ENCODE measurements around the gene GAL3ST2.
A peak's percentile ranks its signal among the peaks of the same experiment; 100 is the strongest.

Gene GAL3ST2

DNA sequence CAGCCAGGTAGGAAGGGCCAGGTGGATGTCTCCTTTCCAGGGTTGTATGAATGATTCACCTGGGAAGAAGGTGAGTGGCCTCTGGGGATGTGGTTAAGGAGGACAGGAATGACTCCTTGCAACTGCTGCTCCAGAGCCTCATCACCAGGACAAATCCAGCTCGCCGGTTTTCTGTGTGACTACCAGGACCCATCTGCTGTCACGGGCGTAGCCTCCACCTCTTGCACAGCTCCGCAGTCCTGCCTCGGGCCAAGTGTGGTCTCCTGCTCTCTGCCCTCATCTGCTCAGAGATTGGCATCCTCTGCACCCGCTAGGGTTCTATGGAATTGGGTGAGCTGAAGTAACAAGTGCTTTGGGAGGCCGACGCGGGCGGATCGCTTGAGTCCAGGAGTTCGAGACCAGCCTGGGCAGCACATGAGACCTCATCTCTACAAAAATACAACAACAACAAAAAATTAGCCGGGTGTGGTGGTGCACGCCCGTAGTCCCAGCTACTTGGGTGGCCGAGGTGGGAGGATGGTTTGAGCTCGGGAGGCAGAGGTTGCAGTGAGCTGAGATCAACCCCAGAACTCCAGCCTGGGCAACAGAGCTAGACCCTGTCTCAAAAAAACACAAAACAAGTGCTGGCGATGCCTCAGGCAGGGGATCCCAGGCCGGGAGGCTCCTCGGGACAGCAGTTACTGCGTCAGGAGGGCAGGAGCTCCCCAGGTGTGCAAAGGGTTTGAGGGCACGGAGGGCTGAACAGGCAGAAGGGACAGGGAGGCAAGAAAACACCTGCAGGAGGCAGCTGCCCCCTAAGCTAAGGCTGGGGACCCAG, 43.0 kb upstream of the GAL3ST2 start:
- in situ Hi-C loops (cut with HindIII; ENCODE audit: low sequenced_read_pairs): no loop called here
- TF ChIP-seq, protein P1, sequence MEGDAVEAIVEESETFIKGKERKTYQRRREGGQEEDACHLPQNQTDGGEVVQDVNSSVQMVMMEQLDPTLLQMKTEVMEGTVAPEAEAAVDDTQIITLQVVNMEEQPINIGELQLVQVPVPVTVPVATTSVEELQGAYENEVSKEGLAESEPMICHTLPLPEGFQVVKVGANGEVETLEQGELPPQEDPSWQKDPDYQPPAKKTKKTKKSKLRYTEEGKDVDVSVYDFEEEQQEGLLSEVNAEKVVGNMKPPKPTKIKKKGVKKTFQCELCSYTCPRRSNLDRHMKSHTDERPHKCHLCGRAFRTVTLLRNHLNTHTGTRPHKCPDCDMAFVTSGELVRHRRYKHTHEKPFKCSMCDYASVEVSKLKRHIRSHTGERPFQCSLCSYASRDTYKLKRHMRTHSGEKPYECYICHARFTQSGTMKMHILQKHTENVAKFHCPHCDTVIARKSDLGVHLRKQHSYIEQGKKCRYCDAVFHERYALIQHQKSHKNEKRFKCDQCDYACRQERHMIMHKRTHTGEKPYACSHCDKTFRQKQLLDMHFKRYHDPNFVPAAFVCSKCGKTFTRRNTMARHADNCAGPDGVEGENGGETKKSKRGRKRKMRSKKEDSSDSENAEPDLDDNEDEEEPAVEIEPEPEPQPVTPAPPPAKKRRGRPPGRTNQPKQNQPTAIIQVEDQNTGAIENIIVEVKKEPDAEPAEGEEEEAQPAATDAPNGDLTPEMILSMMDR (IDR thresholded peaks at IDR 0.05; ENCODE audit: low read depth, low read length): no peak
- DNase-seq (ENCODE audit: low read depth, low spot score): no peak
- H3K4me3 ChIP-seq (ENCODE audit: low read depth, low read length): peak overlapping the region; percentile 42

DNA sequence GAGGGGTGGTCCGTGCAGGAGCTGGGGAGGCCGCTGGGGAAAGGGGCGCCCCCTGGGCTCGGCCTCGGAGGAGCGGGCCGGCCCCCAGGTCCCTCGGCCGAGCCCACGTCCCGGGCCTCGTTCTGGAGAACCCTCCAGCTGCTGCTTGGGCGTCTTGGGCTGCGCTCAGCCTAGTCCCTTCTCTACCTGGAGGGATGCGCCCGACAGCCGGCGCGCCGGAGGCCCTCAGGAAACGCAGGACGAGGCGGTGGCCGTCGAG, 42.5 kb upstream of the GAL3ST2 start:
- no peak for DNase-seq (ENCODE audit: low read depth, low spot score)
- peak overlapping the region; percentile 42 for H3K4me3 ChIP-seq (ENCODE audit: low read depth, low read length)
- in situ Hi-C loops (cut with HindIII; ENCODE audit: low sequenced_read_pairs): no loop called here
- TF ChIP-seq, protein P1 (IDR thresholded peaks at IDR 0.05; ENCODE audit: low read depth, low read length): no peak

DNA sequence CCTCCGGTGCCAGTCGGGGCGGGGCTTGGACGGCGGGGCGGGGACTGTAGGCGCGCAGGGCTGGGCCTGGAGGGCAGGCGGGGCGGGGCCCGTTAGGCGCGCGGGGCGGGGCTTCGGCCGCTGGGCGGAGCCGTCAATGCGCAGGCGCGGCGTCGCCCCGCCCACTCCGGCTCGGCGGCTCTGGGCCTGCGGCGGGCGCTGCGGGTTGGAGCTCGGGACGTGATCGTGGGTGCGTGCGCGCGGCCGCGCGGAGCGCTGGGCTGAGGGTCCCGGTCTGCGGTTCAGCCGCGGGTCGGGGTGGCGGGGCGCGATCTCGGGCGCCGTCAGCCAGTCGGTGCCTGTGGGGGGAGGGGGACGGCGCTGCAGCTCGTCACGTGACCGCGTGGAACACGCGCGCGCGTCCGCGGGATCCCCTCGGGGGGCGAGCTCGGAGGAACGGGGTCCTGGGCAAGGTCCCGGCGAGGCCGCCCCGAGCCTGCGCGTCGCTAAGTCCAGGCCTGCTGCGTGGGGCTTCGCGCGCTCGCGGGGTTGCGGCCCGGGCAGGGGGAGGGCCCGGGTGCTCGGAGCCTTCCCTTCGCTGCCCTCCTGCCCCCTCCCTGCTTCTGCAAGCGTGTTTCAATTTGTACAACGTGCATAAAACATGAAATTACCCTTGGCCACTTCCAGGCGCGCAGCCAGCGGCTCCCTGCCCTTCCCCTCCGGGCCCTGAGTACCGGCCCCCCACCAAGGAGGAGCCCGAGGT, 42.0 kb upstream of the GAL3ST2 start, which contains the start of gene D2HGDH:
D2HGDH (plus strand) TSS at position 164 of the 742 bp plus-strand sequence. CDS start 595 bp downstream, outside the sequence.
- TF ChIP-seq, protein P1 (IDR thresholded peaks at IDR 0.05; ENCODE audit: low read depth, low read length): no peak
- in situ Hi-C loops (cut with HindIII; ENCODE audit: low sequenced_read_pairs): no loop called here
- H3K4me3 ChIP-seq (ENCODE audit: low read depth, low read length): peak within 1 kb of the TSS; percentile 61
- peak; percentile 74 for DNase-seq (ENCODE audit: low read depth, low spot score)

DNA sequence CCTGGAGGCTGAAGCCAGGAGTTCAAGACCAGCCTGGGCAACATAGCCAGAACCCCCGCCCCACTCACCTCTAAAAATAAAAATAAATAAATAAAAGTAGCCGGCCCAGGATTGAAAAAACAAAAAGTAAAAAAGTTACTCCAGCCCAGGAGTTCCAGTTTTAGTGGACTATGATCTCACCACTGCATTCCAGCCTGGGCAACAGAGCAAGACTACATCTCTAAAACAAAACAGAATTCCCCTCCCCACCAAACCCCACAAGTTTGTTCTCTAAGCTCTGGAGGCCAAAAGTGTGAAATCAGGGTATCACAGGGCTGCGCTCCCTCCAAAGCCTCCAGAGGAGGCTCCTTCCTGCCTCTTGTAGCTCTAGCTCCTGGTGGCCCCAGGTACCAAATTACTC, 40.5 kb upstream of the GAL3ST2 start:
- no peak for DNase-seq (ENCODE audit: low read depth, low spot score)
- TF ChIP-seq, protein P1 (IDR thresholded peaks at IDR 0.05; ENCODE audit: low read depth, low read length): no peak
- in situ Hi-C loops (cut with HindIII; ENCODE audit: low sequenced_read_pairs): no loop called here
- H3K4me3 ChIP-seq (ENCODE audit: low read depth, low read length): no peak overlapping the region

DNA sequence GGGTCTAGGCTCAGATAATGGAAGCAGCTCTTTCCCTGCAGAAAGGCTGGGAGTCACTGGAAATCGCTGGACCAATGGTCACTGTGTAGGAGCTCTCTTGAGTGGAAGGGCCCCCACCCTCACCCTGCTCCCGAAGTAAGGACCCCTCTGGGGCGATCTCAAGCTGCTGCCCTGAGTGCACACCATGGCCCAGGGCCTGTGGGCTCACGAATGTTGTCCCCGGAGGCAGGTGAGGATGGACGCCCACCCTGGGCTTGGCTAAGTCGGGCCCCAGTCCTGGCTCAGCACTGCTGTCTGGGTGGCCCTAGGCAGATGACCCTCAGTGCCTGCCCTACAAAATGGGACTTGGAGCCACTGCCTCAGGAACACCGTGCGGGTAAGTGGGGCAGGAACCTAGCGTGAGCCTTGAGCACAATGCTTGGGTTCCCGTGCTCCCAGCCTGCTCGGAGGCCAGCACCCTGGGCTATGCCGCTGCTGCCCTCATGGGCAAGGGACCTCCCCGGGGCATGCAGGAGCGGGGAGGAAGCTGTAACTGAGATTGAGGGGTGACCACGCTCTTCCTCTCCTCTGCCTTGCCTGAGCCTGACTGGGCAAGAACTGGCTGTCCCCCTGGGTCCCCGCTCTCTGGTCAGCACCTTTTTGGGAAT, 38.5 kb upstream of the GAL3ST2 start:
- no peak for DNase-seq (ENCODE audit: low read depth, low spot score)
- no peak overlapping the region for H3K4me3 ChIP-seq (ENCODE audit: low read depth, low read length)
- in situ Hi-C loops (cut with HindIII; ENCODE audit: low sequenced_read_pairs): no loop called here
- TF ChIP-seq, protein P1 (IDR thresholded peaks at IDR 0.05; ENCODE audit: low read depth, low read length): no peak

DNA sequence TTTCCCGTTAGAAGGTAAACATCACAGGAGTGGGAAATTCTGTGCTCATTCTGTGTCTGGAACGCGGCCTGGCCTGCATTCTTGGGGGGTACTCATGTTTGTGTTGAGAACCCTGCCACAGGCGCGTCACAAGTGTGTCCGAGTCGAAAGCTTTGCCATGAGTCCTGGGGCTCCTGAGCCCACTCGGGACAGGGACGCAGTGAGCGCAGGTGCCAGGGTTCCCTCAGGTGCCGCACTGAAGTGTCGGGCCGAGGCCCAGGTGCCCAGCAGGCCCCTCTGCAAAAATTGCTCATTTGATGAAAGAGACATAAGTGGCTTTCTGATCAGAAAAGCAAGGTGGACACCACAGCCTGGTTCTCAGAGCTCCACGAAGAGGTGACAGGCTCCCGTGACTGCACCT, 37.4 kb upstream of the GAL3ST2 start:
- TF ChIP-seq, protein P1 (IDR thresholded peaks at IDR 0.05; ENCODE audit: low read depth, low read length): no peak
- H3K4me3 ChIP-seq (ENCODE audit: low read depth, low read length): no peak overlapping the region
- no peak for DNase-seq (ENCODE audit: low read depth, low spot score)
- in situ Hi-C loops (cut with HindIII; ENCODE audit: low sequenced_read_pairs): no loop called here

Measured in astrocyte of the spinal cord (primary cell).